IMR-90 (cell line): ENCODE data around the gene SMG5. TPM values are rescaled to one million over a fixed set of nuclear protein-coding genes. Genes with fewer than 3 reads are reported as not detected.

ENCODE experiments used
- ATAC-seq: fragments of 200-7000 bp; cut with Tn5 transposase; 2 replicates; pipeline ENCODE4 v1.9.1; 2020; ENCODE audit warnings: low read depth, mild to moderate bottlenecking, moderate library complexity
- BruUV-seq: library from RNA; stranded (reverse); fragments of 400-500 nt; replicated peaks from 2 replicates; lab custom pipeline; 2021; lab: Mats Ljungman, UMichigan
- CTCF ChIA-PET: fragments of 300-600 bp; formaldehyde crosslinking; extraction: SDS; loops from one replicate; lab custom pipeline; 2021; ENCODE audit warnings: antibody characterized with exemption; lab: Yijun Ruan, JAX
- POLR2A ChIA-PET: fragments of 300-600 bp; sonication (Branson Sonifier 250); formaldehyde crosslinking; loops from one replicate; lab custom pipeline; 2022; ENCODE audit warnings: antibody characterized with exemption; ENCODE audit not compliant: unreplicated experiment; lab: Charles Lee
- DNase-seq: peaks from one replicate; pipeline ENCODE4 v3.0.0; 2013
- H2AFZ ChIP-seq: replicated peaks from 2 replicates; pipeline ENCODE3; 2013; ENCODE audit warnings: low read length, mild to moderate bottlenecking; ENCODE audit not compliant: poor library complexity
- H2AK5ac ChIP-seq: 2 replicates; pipeline ENCODE4 v1.6.1; 2013; ENCODE audit warnings: low read depth, low read length, inconsistent platforms
- H2AK9ac ChIP-seq: replicated peaks from 2 replicates; pipeline ENCODE3; 2013; ENCODE audit warnings: mild to moderate bottlenecking, low read depth, low read length, moderate library complexity; ENCODE audit not compliant: poor library complexity
- H2BK120ac ChIP-seq: 2 replicates; pipeline ENCODE4 v1.6.1; 2013; ENCODE audit warnings: low read depth, low read length, inconsistent platforms
- H2BK15ac ChIP-seq: 3 replicates; pipeline ENCODE4 v1.6.1; 2013; ENCODE audit warnings: low read depth, low read length, inconsistent platforms
- H2BK20ac ChIP-seq: 2 replicates; pipeline ENCODE4 v1.6.1; 2013; ENCODE audit warnings: low read depth, mild to moderate bottlenecking, inconsistent platforms, low read length, moderate library complexity
- H2BK5ac ChIP-seq: 2 replicates; pipeline ENCODE4 v1.6.1; 2013; ENCODE audit warnings: mild to moderate bottlenecking, low read depth, low read length, inconsistent platforms; ENCODE audit not compliant: poor library complexity, severe bottlenecking
- H3K14ac ChIP-seq: replicated peaks from 2 replicates; pipeline ENCODE4 v1.6.1; 2013; ENCODE audit warnings: low read depth, low read length, inconsistent platforms
- H3K18ac ChIP-seq: 2 replicates; pipeline ENCODE4 v1.6.1; 2013; ENCODE audit warnings: low read depth, low read length, control low read depth
- H3K23ac ChIP-seq: 2 replicates; pipeline ENCODE4 v1.6.1; 2013; ENCODE audit warnings: low read depth, low read length, inconsistent platforms
- H3K27ac ChIP-seq: 2 replicates; pipeline ENCODE4 v1.5.1; 2013; ENCODE audit warnings: mild to moderate bottlenecking, control low read depth, low read length; ENCODE audit not compliant: insufficient read depth
- H3K27me3 ChIP-seq: 2 replicates; pipeline ENCODE4 v1.6.1; 2013; ENCODE audit warnings: low read length; ENCODE audit not compliant: control insufficient read depth, insufficient read depth
- H3K36me3 ChIP-seq: 2 replicates; pipeline ENCODE4 v1.6.1; 2013; ENCODE audit warnings: low read length, mixed read lengths; ENCODE audit not compliant: control insufficient read depth, insufficient read depth
- H3K4ac ChIP-seq: 2 replicates; pipeline ENCODE4 v1.6.1; 2013; ENCODE audit warnings: low read depth, low read length, inconsistent platforms
- H3K4me1 ChIP-seq: 2 replicates; pipeline ENCODE4 v1.6.1; 2013; ENCODE audit warnings: low read length, mixed read lengths; ENCODE audit not compliant: control insufficient read depth, insufficient read depth
- H3K4me2 ChIP-seq: 2 replicates; pipeline ENCODE4 v1.6.1; 2013; ENCODE audit warnings: low read depth, mild to moderate bottlenecking, control low read depth, low read length, moderate library complexity
- H3K4me3 ChIP-seq: 2 replicates; pipeline ENCODE4 v1.5.1; 2013; ENCODE audit warnings: low read depth, mild to moderate bottlenecking, control low read depth, low read length, moderate library complexity; ENCODE audit not compliant: insufficient read depth
- H3K56ac ChIP-seq: 2 replicates; pipeline ENCODE4 v1.6.1; 2013; ENCODE audit warnings: low read length, inconsistent platforms; ENCODE audit not compliant: insufficient read depth; ENCODE audit errors: extremely low read depth
- H3K79me1 ChIP-seq, 2 experiments: 2 replicates each; pipeline ENCODE4 v1.6.1; 2013; ENCODE audit warnings: low read length in 2 of 2, inconsistent platforms in 1 of 2, low read depth in 1 of 2
- H3K9ac ChIP-seq: 2 replicates; pipeline ENCODE4 v1.6.1; 2013; ENCODE audit warnings: low read depth, low read length, control low read depth
- H3K9me1 ChIP-seq: 2 replicates; pipeline ENCODE4 v1.6.1; 2013; ENCODE audit warnings: low read length, inconsistent platforms; ENCODE audit not compliant: insufficient read depth
- H3K9me3 ChIP-seq: 2 replicates; pipeline ENCODE4 v1.6.1; 2013; ENCODE audit warnings: low read length; ENCODE audit not compliant: control insufficient read depth, insufficient read depth
- H4K20me1 ChIP-seq: 2 replicates; pipeline ENCODE4 v1.6.1; 2013; ENCODE audit warnings: low read length, inconsistent platforms; ENCODE audit not compliant: insufficient read depth
- H4K5ac ChIP-seq: 2 replicates; pipeline ENCODE4 v1.6.1; 2013; ENCODE audit warnings: mild to moderate bottlenecking, low read depth, low read length, control low read depth
- H4K8ac ChIP-seq, 2 experiments: 2 replicates each; pipeline ENCODE4 v1.6.1; 2013; ENCODE audit warnings: low read depth in 2 of 2, low read length in 2 of 2, control low read depth in 1 of 2, inconsistent platforms in 1 of 2
- H4K91ac ChIP-seq: 2 replicates; pipeline ENCODE4 v1.6.1; 2013; ENCODE audit warnings: low read depth, low read length, inconsistent platforms; ENCODE audit not compliant: insufficient read depth
- BHLHE40 ChIP-seq: fragments of 150-350 bp; IDR thresholded peaks from 2 replicates; pipeline ENCODE4 v1.6.1; 2016; ENCODE audit warnings: mild to moderate bottlenecking, low read depth, low read length
- CHD1 ChIP-seq: IDR thresholded peaks from 2 replicates; pipeline ENCODE4 v1.6.1; 2012; ENCODE audit warnings: low read depth, low read length, improper control_type of control experiment
- CTCF ChIP-seq: conservative IDR thresholded peaks from 2 replicates; pipeline ENCODE4 v1.5.1; 2012; ENCODE audit warnings: mild to moderate bottlenecking, low read depth, low read length, improper control_type of control experiment
- ELK1 ChIP-seq: fragments of 150-350 bp; IDR thresholded peaks from 2 replicates; pipeline ENCODE4 v1.6.1; 2016; ENCODE audit warnings: low read depth, mild to moderate bottlenecking, low read length, moderate library complexity, borderline replicate concordance
- MXI1 ChIP-seq: IDR thresholded peaks from 2 replicates; pipeline ENCODE4 v1.6.1; 2012; ENCODE audit warnings: low read depth, mild to moderate bottlenecking, low read length, moderate library complexity, borderline replicate concordance
- POLR2A ChIP-seq: IDR thresholded peaks from 2 replicates; pipeline ENCODE4 v1.6.1; 2012; ENCODE audit warnings: mild to moderate bottlenecking, low read depth, low read length
- RAD21 ChIP-seq: IDR thresholded peaks from 2 replicates; pipeline ENCODE4 v1.6.1; 2012; ENCODE audit warnings: low read length, improper control_type of control experiment
- WGBS, 2 experiments: methylation state at CpG; one replicate each; pipeline versions ENCODE4 v1.1.5 to v1.1.7; 2013; ENCODE audit warnings: missing lambda C conversion rate in 2 of 2; ENCODE audit not compliant: insufficient read length in 1 of 2; ENCODE audit errors: extremely low coverage in 2 of 2; 5-methylcytosine and 5-hydroxymethylcytosine counted together
- dilution Hi-C: fragments of 300-500 bp; cut with HindIII; formaldehyde crosslinking; loops from one replicate; pipeline ENCODE4 v1.14.3; 2018; ENCODE audit warnings: low sequenced_read_pairs; ENCODE audit not compliant: unreplicated experiment
- in situ Hi-C: fragments of 300-500 bp; cut with MboI; formaldehyde crosslinking; loops from 3 replicates; pipeline ENCODE4 v1.14.3; 2019; ENCODE audit warnings: low sequenced_read_pairs, inconsistent platforms, mixed read lengths
- intact Hi-C: fragments of 100-400 bp; cut with micrococcal nuclease; formaldehyde crosslinking; loops from 2 replicates; pipeline ENCODE4 v1.10.0; 2022
- polyA plus RNA-seq, 3 experiments: library from polyadenylated mRNA; depleted of rRNA; stranded (reverse); fragments of >200 nt; gene quantifications; 2 replicates each; pipeline ENCODE4 v1.2.3, GENCODE V29; 2012; ENCODE audit warnings: low replicate concordance in 1 of 3
- total RNA-seq: library from RNA; depleted of rRNA; stranded (reverse); fragments of >200 nt; gene quantifications from 2 replicates; pipeline ENCODE4 v1.2.3, GENCODE V29; 2012

Gene SMG5
- total and polyA plus RNA-seq, 2 of the 4 experiments (the other 2 are of a cell fraction): 34.7 to 37.3 TPM

GRCh38 chr1:156242738-156243137 is 39.9 kb downstream of the SMG5 start:
- BruUV-seq: no TSS peak
- intact Hi-C loops: no loop called here
- H2BK5ac ChIP-seq: no peak overlapping the region

More at GRCh38 chr1:156242738-156243137, 39.9 kb downstream of the SMG5 start:
- H3K27ac ChIP-seq: no peak overlapping the region
- H3K18ac ChIP-seq: no peak overlapping the region
- no peak overlapping the region for H2BK20ac ChIP-seq
- H4K8ac ChIP-seq: no peak overlapping the region
- no peak overlapping the region for H3K56ac ChIP-seq
- dilution Hi-C loops (no loop called here), in situ Hi-C loops (no loop called here)
- no peak overlapping the region for H3K9ac ChIP-seq
- H2BK15ac ChIP-seq: no peak overlapping the region
- H3K79me1 ChIP-seq: no peaks in the 10 kb centered on the region
- 83% methylated on average over 1 of the region's 10 CpGs; no CpG with 5 or more reads in 1 of the 2 experiments for WGBS, 2 experiments
- POLR2A ChIA-PET: no interaction called here
- H3K4me2 ChIP-seq: no peak overlapping the region
- peaks cover 5% of the 10 kb centered on the region; the same call in 1 of the 2 replicates for H3K9me1 ChIP-seq
- H2AK5ac ChIP-seq: no peak overlapping the region
- H3K4ac ChIP-seq: no peak overlapping the region
- CTCF ChIA-PET: no interaction called here
- no peak overlapping the region for H2AFZ ChIP-seq
- no peak overlapping the region for H3K14ac ChIP-seq
- H3K23ac ChIP-seq: no peak overlapping the region
- H4K91ac ChIP-seq: no peak overlapping the region
- no peak overlapping the region for H3K4me3 ChIP-seq
- H3K27me3 ChIP-seq: peaks cover 12% of the 10 kb centered on the region; the same call in 1 of the 2 replicates
- peaks cover 16% of the 10 kb centered on the region; the same call in 1 of the 2 replicates for H3K36me3 ChIP-seq
- ATAC-seq (no peak), DNase-seq (no peak)
- H4K5ac ChIP-seq: no peak overlapping the region
- no peaks in the 10 kb centered on the region for H3K9me3 ChIP-seq
- H2BK120ac ChIP-seq: no peak overlapping the region
- no peaks in the 10 kb centered on the region; the same call in 1 of the 2 replicates for H4K20me1 ChIP-seq
- H2AK9ac ChIP-seq: no peak overlapping the region
- TF ChIP-seq CTCF (no peak), MXI1 (no peak), POLR2A (no peak), BHLHE40 (no peak), CHD1 (no peak), RAD21 (no peak), ELK1 (no peak)
- peaks cover 2% of the 10 kb centered on the region; the same call in 1 of the 2 replicates for H3K4me1 ChIP-seq
